Aorta (tissue), 5 donors: ENCODE data around the gene FAM131C. TPM values are rescaled to one million over a fixed set of nuclear protein-coding genes. Genes with fewer than 3 reads are reported as not detected.

Experiments
- ATAC-seq: fragments of 200-7000 bp; cut with Tn5 transposase; one replicate; pipeline ENCODE4 v1.9.1; 2022; ENCODE audit warnings: moderate library complexity; ENCODE audit not compliant: low FRiP score
- DNase-seq, 2 donors: peaks; one replicate each; pipeline ENCODE4 v3.0.0-alpha.2; 2020
- H3K27ac ChIP-seq, 2 donors: one replicate each; pipeline ENCODE4 v1.5.1; 2013; ENCODE audit warnings: low read length in 2 of 2, mild to moderate bottlenecking in 2 of 2, moderate library complexity in 2 of 2, control low read depth in 1 of 2, inconsistent platforms in 1 of 2, low read depth in 1 of 2
- H3K27me3 ChIP-seq, 2 donors: one replicate each; pipeline ENCODE4 v1.6.1; 2013; ENCODE audit warnings: control low read depth in 1 of 2, low read length in 1 of 2, mild to moderate bottlenecking in 1 of 2, moderate library complexity in 1 of 2; ENCODE audit not compliant: insufficient read depth in 2 of 2, control insufficient read depth in 1 of 2
- H3K36me3 ChIP-seq, 2 donors: one replicate each; pipeline ENCODE4 v1.6.1; 2013; ENCODE audit warnings: control low read depth in 1 of 2, low read length in 1 of 2, mild to moderate bottlenecking in 1 of 2; ENCODE audit not compliant: insufficient read depth in 2 of 2, control insufficient read depth in 1 of 2
- H3K4me1 ChIP-seq, 2 donors: one replicate each; pipeline ENCODE4 v1.6.1; 2013; ENCODE audit warnings: low read length in 2 of 2, control low read depth in 1 of 2, mild to moderate bottlenecking in 1 of 2, moderate library complexity in 1 of 2; ENCODE audit not compliant: insufficient read depth in 2 of 2, control insufficient read depth in 1 of 2
- H3K4me3 ChIP-seq, 2 donors: one replicate each; pipeline ENCODE4 v1.5.1; 2013; ENCODE audit warnings: low read length in 2 of 2, control low read depth in 1 of 2, mild to moderate bottlenecking in 1 of 2
- H3K9me3 ChIP-seq: one replicate; pipeline ENCODE4 v1.6.1; 2013; ENCODE audit warnings: mild to moderate bottlenecking, low read length; ENCODE audit not compliant: control insufficient read depth
- WGBS, 2 donors: extraction: QIAGEN DNeasy Blood & Tissue Kit; methylation state at CpG; one replicate each; pipeline ENCODE4 v1.1.7; 2013; 5-methylcytosine and 5-hydroxymethylcytosine counted together
- intact Hi-C, 2 donors: fragments of 100-400 bp; cut with DNase I; formaldehyde crosslinking; loops; one replicate each; pipeline versions ENCODE4 v1.14.2 to v1.15.0; 2022
- polyA plus RNA-seq, 2 donors: library from polyadenylated mRNA; stranded (reverse); fragments of 200-250 nt; gene quantifications; one replicate each; pipeline ENCODE4 v1.2.3, GENCODE V29; 2013
- total RNA-seq, 2 donors: library from RNA; stranded (reverse); fragmentation: NEBNext Ultra II Directional; extraction: Animal tissue kit (Norgen Biotek cat#: 25700); gene quantifications; one replicate each; pipeline ENCODE4 v1.2.1, GENCODE V29; 2021
- donor health status: healthy with polysubstance abuse.
- donor health status: Bipolar disorder and iron deficiency.
- donor health status: DM: no; HTN: no; CAD: no.
- donor health status: DM: no; HTN: no; CAD: no.
- donor health status: DM: yes; HTN: yes; CAD: no.

The FAM131C gene
- total and polyA plus RNA-seq, 4 donors = 0.26 to 0.67 TPM; not detected in 2

DNA sequence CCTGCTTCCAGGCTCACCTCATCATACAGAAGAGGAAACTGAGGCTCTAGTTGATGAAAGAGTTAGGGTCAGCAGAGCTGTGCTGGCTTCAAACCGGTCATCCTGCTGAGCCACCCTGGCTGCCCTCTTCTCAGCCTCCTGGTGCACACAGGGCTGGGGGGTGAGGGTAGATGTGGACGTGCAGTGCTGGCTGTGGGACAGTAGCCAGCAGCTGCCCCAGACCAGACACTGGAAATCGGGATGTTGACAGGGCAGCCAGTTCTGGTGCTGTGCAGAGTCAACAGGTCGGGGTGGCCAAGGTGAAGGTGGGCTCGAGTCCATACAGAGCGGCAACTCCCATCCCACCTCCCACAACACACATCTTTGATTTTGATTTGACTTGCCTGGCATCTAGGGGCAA lies 53.1 kb downstream of the FAM131C start:
- no peak for DNase-seq
- intact Hi-C loops = no loop called here
- no peak for ATAC-seq
- Histone ChIP-seq H3K36me3 (no peaks in the 10 kb centered on the region), H3K9me3 (no peaks in the 10 kb centered on the region), H3K27me3 (no peaks in the 10 kb centered on the region), H3K4me1 (peaks cover 0 to 2% of the 10 kb centered on the region in 2 donors), H3K27ac (peak overlapping the region; percentile 68 to 82), H3K4me3 (no peak overlapping the region)
- 60 to 61% methylated on average over 6 of the region's 6 CpGs for WGBS, 2 donors

- intact Hi-C loops = no loop called here
- Histone ChIP-seq H3K4me1 (peaks cover 0 to 2% of the 10 kb centered on the region in 2 donors), H3K4me3 (no peak overlapping the region), H3K27me3 (no peaks in the 10 kb centered on the region), H3K9me3 (no peaks in the 10 kb centered on the region), H3K36me3 (no peaks in the 10 kb centered on the region), H3K27ac (peak overlapping the region; percentile 68 to 99)
- 3 to 12% methylated on average over 9 of the region's 9 CpGs for WGBS, 2 donors
- DNase-seq (peak; percentile 80 to 85), ATAC-seq (no peak)
Observed at GRCh38 chr1:16019644-16020277, 53.7 kb downstream of the FAM131C start.

DNA sequence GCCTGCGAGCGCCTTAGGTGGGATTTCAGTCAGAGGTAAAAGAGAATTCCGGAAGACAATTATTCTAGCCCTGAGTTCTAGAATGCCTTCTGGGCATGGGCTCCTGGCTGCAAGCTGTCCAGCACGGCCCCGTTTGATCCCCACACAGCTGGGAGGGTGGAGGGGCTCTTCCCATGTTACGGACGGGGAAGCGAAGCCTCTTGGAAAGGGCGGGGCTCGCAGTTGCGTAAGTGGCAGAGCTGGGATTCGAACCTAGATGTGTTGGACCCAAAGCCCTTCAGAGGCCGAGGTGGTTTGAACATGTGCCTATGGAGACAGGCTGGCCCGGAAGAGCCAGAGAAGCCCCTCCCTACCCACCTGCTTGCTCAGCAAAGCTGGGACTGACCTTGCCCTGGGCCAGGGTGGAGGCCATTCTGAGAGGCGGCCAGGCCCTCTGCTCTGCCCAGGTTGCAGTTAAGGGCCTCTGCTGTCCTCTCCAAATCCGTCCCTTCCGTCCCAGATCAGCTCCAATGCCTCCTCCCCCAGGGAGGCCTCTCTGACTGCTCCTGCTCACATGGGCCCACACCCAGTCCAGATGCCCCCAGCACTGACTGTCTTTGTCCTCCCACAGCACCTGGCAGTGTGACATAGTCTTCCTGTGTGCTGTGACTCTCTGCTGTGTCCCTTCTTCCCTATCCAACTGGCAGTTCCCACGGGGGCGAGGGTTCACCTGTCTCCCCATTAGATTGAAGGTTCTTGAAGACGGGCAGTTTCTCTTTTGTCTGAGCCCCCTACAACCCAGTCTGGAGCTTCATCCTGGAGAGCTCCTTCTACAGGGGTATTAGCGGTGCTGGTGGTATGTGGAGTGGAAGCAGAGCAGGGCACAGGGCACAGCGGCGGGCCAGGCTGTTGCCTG lies 54.5 kb downstream of the FAM131C start:
- Histone ChIP-seq H3K27me3 (no peaks in the 10 kb centered on the region), H3K27ac (peak overlapping the region; percentile 96 to 99), H3K4me1 (peaks cover 0 to 2% of the 10 kb centered on the region in 2 donors), H3K4me3 (no peak overlapping the region), H3K36me3 (no peaks in the 10 kb centered on the region), H3K9me3 (no peaks in the 10 kb centered on the region)
- intact Hi-C loops = no loop called here
- ATAC-seq (peak; percentile 23), DNase-seq (no peak)
- WGBS, 2 donors = 17 to 24% methylated on average over 23 of the region's 23 CpGs

DNA sequence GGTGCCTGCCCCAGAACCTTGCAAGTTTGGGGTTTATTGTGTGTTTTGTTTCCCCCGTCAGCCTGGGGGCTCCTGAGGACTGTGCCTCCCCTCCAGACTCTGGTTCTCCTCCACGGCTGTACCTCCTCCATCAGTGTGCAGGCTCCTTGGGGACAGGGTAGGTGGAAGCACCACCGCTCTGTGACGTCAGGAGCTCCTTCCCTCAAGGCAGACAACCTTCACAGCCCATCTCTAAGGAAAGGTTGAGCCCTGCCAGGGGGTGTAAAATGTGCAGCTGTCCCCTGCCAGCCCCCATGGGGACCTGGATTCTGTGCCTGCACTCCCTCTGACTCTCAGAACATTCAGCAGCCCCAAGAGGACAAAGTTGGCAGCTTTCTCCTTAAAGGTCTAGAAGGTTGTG lies 55.1 kb downstream of the FAM131C start:
- Histone ChIP-seq H3K4me3 (peak overlapping the region in 1 of 2 donors; percentile 1), H3K27ac (peak overlapping the region; percentile 96 to 99), H3K36me3 (no peaks in the 10 kb centered on the region), H3K4me1 (peaks cover 0 to 2% of the 10 kb centered on the region in 2 donors), H3K9me3 (no peaks in the 10 kb centered on the region), H3K27me3 (no peaks in the 10 kb centered on the region)
- intact Hi-C loops = no loop called here
- 4 to 9% methylated on average over 4 of the region's 4 CpGs for WGBS, 2 donors
- ATAC-seq (peak; percentile 6), DNase-seq (no peak)

DNA sequence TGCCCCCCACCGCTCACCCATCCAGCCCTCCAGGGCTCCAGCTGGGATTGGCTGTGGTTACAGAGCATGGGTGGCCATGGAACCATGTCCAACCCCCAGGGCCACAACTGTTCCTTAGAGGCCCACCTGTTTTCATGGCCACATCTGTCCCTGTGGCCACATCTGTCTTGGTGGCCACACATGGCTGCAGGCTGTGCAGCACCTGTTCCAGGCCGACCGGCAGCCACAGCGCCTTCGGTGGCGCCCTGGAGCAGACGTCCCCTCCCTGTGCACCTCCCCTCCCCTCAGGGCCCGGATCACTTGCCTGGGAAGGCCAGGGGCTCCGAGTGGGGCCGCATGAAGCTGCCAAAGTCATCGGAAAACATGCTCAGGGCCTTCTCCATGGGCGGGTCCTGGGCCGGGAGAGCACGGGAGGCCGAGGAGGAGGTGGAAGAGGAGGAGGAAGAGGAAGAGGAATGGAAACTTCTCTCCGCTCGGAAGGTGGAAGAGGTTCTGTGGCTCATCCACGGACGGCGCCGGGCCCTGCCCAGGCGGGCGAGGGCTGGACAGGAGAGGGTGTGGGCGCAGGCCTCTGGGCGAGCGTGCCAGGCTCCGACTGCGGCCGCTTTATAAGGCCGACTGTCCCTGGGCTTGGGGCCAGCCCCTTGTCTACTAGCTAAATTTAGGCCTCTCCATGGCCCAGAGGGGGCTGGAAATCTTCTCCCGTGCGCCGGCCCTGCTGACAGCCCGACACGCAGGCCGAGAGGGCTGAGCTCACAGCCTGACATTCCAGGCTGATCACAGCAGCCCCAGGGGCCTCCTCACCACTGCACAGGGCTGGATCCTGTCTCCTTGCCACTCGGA lies 55.8 kb downstream of the FAM131C start, which contains the start of gene HSPB7:
Gene HSPB7 (minus strand): TSS at position 583 of the 843 bp plus-strand sequence. CDS start 80 bp downstream, at position 503.
- intact Hi-C loops = no loop called here
- DNase-seq = peak; percentile 94 to 96
- no peaks in the 10 kb centered on the region for H3K27me3 ChIP-seq
- H3K36me3 ChIP-seq = no peaks in the 10 kb centered on the region
- ATAC-seq = peak; percentile 77
- 5% methylated on average over 37 of the region's 37 CpGs for WGBS, 2 donors
- peaks cover 0 to 2% of the 10 kb centered on the region in 2 donors for H3K4me1 ChIP-seq
- H3K9me3 ChIP-seq = no peaks in the 10 kb centered on the region
- H3K4me3 ChIP-seq = peak within 1 kb of the TSS; percentile 68 to 77
- peak within 1 kb of the TSS; percentile 98 to 99 for H3K27ac ChIP-seq

- no peaks in the 10 kb centered on the region for H3K36me3 ChIP-seq
- intact Hi-C loops = no loop called here
- peaks cover 0 to 2% of the 10 kb centered on the region in 2 donors for H3K4me1 ChIP-seq
- ATAC-seq (no peak), DNase-seq (no peak)
- no peaks in the 10 kb centered on the region for H3K27me3 ChIP-seq
- WGBS, 2 donors = 24% methylated on average over 10 of the region's 10 CpGs
- no peaks in the 10 kb centered on the region for H3K9me3 ChIP-seq
- peak overlapping the region; percentile 68 to 77 for H3K4me3 ChIP-seq
- H3K27ac ChIP-seq = peak overlapping the region; percentile 65 to 98
Observed at GRCh38 chr1:16017076-16017460, 56.4 kb downstream of the FAM131C start.

DNA sequence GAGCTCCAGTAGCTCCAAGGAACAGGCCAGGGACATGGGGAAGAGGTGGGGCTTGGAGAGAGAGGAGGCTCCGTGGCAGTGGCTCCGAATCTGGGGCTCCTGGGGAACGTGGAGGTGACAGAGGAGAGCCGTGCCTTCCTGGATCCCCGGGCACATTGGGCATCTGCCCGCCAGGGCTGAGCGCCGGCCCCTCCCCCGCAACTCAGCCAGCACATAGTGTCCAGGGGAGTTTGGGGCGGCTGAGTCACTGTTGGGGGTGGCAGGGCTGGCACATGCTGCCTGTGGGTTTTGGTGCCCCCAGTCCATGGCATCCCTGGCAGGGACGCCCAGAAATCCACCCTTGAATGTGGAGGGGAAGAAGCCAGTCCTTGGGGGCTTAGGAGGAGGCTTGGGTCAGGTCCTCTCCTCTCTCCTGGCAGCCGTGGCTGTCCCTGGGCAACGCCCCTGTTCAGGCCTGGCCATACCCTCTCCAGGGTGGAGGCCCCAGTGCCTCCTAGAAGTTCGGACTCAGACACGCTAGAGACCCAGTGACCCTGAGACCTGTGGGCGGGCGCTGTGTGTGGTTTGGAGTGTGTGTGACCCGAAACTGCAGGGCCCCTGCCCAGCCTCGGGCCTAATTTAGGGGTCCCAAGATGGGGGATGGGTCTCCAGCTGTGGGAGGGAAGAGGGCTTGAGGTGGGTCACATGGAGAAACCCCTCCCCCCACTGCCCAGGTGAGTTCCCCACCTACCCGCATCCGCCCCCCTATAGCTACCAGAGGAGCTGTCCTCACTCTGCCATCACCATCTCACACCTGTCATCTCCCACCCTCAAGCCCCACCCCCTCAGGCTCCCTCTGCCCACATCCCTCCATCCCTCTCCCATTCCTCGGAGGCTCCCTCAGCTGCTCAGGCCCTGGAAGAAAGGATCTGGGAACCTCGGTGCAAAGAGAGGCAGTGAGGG lies 57.2 kb downstream of the FAM131C start:
- ATAC-seq = no peak
- Histone ChIP-seq H3K27me3 (no peaks in the 10 kb centered on the region), H3K36me3 (no peaks in the 10 kb centered on the region), H3K9me3 (no peaks in the 10 kb centered on the region), H3K4me3 (peak overlapping the region; percentile 68 to 77), H3K27ac (peak overlapping the region; percentile 65 to 98), H3K4me1 (peaks cover 0 to 2% of the 10 kb centered on the region in 2 donors)
- 12 to 14% methylated on average over 23 of the region's 23 CpGs for WGBS, 2 donors
- intact Hi-C loops = loop anchor here in 1 of 2 donors (2.0 kb wide), 1 partner anchor 229 kb away; no protein-coding TSS in a partner anchor
- peak; percentile 80 to 92 for DNase-seq
